HPDE6-E6E7 (cell line): ENCODE results near the gene SINHCAF.
"Not testable (repeated sequence)": the region's sequence is repeated elsewhere in the genome, so short reads cannot be mapped to it uniquely, and the experiment has no call there.

Experiments
- DNase-seq: peaks from one replicate; pipeline ENCODE4 v3.0.0; 2011; ENCODE audit warnings: missing footprints; ENCODE audit errors: extremely low spot score

Gene SINHCAF

GRCh38 chr12:31325877-31326631 lies at the start of gene SINHCAF:
Gene SINHCAF (minus strand): TSS chr12:31326150. CDS start chr12:31298204, 27,946 bp downstream.
- DNase-seq, result peak; percentile 91

DNA sequence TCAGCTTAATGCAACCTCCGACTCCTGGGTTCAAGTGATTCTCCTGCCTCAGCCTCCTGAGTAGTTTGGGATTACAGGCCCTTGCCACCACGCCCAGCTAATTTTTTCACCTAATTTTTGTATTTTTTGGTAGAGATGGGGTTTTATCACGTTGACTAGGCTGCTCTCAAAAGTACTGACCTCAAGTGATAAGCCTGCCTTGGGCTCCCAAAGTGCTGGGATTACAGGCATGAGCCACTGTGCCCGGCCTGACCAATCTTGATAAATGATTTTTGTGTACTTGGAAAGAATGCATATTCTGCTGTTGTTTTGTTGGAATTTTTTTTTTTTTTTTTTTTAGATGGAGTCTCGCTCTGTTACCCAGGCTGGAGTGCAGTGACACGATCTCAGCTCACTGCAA lies 49.5 kb upstream of the SINHCAF start:
- not testable (repeated sequence) for DNase-seq

- DNase-seq, result no peak
Observed at GRCh38 chr12:31371256-31371620, 45.3 kb upstream of the SINHCAF start.

GRCh38 chr12:31370531-31371255 lies 44.7 kb upstream of the SINHCAF start:
- no peak for DNase-seq

GRCh38 chr12:31369712-31370521 lies 44.0 kb upstream of the SINHCAF start:
- DNase-seq, result no peak

DNA sequence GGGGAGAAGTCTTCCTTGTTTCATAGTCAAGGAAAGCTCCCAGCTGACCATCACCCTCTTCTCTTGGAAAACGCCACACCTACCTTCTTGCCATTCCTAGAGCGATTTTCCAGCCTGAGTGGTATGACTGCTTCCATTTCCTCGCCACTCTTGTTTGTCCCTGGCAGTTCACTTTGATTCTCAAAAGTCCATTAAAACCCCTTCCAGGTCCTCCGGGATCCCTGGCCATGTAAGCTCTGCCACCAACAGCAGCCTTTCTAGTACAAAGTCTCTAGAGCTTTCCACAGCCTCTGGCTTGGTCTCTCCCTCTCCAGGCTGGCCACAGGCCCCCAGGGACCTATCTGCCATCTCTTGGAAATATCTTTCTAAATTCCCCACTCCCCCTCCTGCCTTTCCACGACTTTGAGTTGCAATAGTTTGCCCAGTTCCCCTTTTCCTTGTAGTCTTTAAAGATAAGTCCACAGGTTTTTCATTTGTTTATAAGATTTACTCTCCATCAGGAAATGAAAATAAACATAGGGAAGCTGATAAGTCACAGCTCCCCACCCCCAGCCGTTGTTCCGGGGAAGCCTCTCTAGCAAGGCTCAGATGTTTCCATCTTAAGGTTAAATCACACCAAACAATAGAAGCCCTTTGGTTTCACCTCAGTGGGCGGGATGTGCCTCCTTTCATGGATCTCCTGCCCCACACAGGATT lies 42.9 kb upstream of the SINHCAF start:
- no peak for DNase-seq

GRCh38 chr12:31366104-31366621 lies 40.2 kb upstream of the SINHCAF start:
- DNase-seq, result no peak

DNA sequence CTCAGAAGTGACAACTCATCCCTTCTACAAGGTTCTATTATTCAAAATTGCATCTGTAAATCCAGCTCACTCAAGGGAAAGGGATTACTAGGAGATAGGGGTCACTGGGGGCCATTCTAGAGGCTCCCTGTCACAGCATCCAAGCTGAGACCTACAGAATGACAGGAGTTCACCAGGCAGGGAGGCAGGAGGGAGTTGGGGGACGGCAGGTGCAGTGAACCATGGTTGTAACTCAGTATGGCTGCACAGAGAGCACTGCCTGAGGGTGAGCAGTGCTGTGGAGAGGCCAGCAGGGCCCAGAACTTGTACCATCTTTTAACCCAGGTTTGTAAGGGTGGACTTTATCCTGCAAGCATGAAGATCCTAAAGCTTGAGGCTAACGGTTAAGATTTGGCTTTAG lies 37.9 kb upstream of the SINHCAF start:
- DNase-seq, result no peak

GRCh38 chr12:31363416-31363809 lies 37.5 kb upstream of the SINHCAF start:
- DNase-seq, result no peak

GRCh38 chr12:31362759-31363415 lies 36.9 kb upstream of the SINHCAF start:
- DNase-seq, result no peak

DNA sequence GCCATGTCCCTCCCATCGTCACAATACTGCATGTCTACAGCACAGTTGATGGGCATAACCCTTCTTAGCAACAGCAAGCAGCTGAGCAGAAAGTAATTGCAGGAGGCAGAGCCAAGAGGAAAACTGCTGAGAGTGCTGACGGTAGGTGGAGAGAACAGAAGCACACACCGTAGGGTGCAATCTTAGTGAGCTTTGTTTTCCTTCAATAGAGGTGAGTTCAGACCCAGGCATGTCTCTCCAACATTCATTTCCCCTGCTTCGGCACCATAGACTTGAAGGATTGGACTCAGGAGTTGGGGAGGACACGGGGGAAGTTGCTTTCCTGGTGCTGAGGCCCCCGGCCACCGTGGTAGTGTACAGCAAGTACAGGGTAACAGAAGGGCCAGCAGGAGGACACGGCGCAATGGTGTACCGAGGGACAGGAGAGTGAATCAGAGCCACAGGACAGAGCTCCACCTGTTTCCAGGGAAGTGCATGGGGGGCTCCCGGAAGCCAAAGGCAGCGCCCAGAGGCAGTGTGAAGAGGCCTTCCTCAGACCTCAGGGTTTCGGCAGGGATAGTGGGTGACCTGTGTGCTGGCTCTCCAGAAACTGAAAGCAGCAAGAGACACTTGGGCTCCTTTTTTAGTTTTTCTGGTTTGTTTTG lies 36.3 kb upstream of the SINHCAF start:
- no peak for DNase-seq

DNA sequence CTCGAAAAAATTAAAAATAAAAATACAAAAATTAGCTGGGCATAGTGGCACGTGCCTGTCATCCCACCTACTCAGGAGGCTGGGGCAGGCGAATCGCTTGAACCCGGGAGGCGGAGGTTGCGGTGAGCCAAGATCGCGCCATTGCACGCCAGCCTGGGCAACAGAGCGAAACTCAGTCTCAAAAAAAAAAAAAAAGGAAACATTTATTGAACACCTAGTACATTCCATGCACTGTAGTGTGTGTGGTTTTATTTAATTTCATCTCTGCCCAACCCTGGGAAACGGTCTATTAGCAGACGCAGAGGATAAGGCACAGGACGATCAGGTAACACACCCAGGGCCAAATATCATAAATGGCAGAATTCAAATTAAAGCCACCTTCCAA lies 35.8 kb upstream of the SINHCAF start:
- no peak for DNase-seq

DNA sequence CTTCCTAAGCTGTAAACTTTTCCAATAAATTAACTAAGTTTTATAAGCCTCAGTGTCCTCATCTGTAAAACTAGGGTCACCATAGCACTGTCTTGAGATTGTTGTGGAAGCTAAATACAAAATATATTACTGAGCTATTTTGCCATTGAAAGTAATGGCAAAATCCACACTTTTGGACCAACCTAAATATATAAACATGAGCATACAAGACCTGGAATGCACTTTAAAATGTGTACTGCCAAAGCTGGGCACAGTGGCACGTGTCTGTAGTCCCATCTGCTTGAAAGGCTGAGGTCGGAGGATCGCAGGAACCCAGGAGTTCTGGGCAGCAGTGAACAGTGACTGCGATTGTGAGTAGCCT lies 29.8 kb upstream of the SINHCAF start:
- no peak for DNase-seq

- no peak for DNase-seq
Observed at GRCh38 chr12:31353750-31354708, 28.1 kb upstream of the SINHCAF start.

DNA sequence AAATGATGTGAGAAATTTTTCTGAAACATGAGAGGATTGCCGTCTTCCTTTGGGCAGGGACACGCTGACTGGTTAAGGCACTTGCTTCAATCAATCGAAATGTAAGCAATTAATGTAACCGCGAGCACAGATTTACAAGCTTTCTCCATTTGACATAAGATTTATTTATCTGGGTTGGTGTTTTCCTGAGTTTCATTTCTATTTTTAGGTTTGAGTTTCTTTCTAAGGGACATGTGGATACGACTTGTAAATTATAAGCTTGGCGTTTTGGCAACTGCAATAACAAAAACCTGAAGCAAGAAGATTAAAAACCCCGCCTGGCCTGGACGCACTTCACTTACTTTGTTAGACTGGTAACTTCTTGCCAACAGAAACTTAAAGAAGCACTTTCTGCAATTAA lies 20.3 kb upstream of the SINHCAF start:
- no peak for DNase-seq

- no peak for DNase-seq
Observed at GRCh38 chr12:31343139-31343538, 17.2 kb upstream of the SINHCAF start.

DNA sequence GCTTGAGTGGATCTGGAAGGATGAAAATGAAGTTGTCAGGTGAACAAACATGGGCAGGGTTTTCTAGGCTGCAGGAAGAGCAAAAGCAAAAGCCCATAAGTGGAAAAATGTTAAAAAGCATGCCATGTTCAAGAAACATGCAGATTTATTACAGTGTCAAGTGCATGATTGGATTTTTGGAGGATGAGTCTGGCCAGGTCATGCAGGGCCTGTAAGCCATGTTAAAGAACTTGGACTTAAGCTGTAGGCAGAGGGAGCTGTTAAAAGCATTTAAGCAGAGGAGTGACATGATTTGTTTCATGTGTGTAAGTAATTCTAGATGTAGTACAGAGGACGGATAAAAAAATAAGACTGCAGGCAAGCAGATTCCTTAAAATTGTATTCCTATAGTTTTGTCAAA lies 16.3 kb upstream of the SINHCAF start:
- no peak for DNase-seq

DNA sequence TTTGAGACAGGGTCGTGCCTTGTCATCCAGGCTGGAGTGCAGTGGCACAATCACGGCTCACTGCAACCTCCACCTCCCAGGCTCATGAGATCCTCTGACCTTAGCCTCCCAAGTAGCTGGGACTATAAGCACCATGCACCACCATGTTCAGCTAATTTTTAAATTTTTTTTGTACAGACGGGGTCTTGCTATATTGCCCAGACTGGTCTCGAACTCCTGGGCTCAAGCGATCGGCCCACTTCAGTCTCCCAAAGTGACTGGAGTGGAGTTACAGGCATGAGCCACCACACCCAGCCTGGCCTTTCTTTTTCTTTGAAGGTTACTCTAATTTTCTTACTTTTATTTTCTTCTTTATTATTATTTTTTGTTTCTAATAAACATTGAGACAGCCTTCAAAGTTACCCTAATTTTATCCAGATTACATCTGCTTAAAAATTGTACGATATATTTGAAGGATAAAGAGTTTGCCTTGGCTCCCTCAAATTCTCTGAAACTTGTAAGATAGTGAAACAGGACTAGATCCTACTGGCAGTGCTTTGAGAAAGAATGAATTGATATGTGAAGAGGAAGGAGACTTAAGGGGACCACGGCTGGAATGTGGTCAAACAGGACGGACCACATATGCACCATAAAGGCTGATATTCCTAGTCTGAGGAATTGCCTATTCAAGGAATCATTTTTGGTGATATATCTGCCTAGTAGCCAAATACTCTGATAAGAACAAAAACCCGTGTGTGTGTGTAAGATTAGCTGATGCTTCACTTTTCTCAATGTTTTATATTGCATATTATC lies 14.1 kb upstream of the SINHCAF start:
- DNase-seq, result no peak

GRCh38 chr12:31337952-31338351 lies 12.0 kb upstream of the SINHCAF start:
- DNase-seq, result no peak
